HEK293 (cell line): ENCODE measurements around the gene PHF14.
A peak's percentile ranks its signal among the peaks of the same experiment; 100 is the strongest.

Experiments
- CTCF ChIA-PET: fragments of 350-600 bp; formaldehyde crosslinking; extraction: SDS; loops from one replicate; lab custom pipeline; 2021; ENCODE audit warnings: antibody characterized with exemption; lab: Yijun Ruan, JAX
- POLR2A ChIA-PET: fragments of 300-600 bp; formaldehyde crosslinking; extraction: SDS; loops from one replicate; lab custom pipeline; 2020; ENCODE audit warnings: antibody characterized with exemption, inconsistent platforms; lab: Yijun Ruan, JAX
- H3K27ac ChIP-seq: fragments of 200-500 bp; sonication (Bioruptor generic); 2 replicates; pipeline ENCODE4 v1.5.1; 2014; ENCODE audit warnings: low read depth, low read length, control low read depth, inconsistent platforms; ENCODE audit errors: extremely low read depth
- H3K36me3 ChIP-seq, 2 experiments: fragments of 200-500 bp in 1 of 2; sonication (Bioruptor generic) in 1 of 2; 1 replicate in 1 of 2; 2 replicates in 1 of 2; pipeline ENCODE4 v1.5.1; 2014 to 2017; ENCODE audit warnings: inconsistent platforms in 2 of 2, low read length in 2 of 2; ENCODE audit not compliant: control insufficient read depth in 2 of 2, insufficient read depth in 1 of 2
- H3K4me1 ChIP-seq: fragments of 200-500 bp; sonication (Bioruptor generic); 2 replicates; pipeline ENCODE4 v1.5.1; 2014; ENCODE audit warnings: mild to moderate bottlenecking, low read length, inconsistent platforms; ENCODE audit not compliant: control insufficient read depth, insufficient read depth
- H3K4me3 ChIP-seq: 2 replicates; pipeline ENCODE4 v1.5.1; 2011; ENCODE audit warnings: low read depth, mild to moderate bottlenecking, control low read depth, low read length, moderate library complexity
- H3K9me3 ChIP-seq: fragments of 200-500 bp; sonication (Bioruptor generic); 2 replicates; pipeline ENCODE4 v1.5.1; 2014; ENCODE audit warnings: low read depth, low read length, inconsistent platforms; ENCODE audit not compliant: control insufficient read depth, insufficient read depth
- GLIS2 ChIP-seq: fragments of 450-650 bp; formaldehyde crosslinking; IDR thresholded peaks from 2 replicates; pipeline ENCODE4 v1.5.1; 2016; ENCODE audit warnings: missing biosample characterization, missing genetic modification characterization
- MEIS1 ChIP-seq: sonication (generic); formaldehyde crosslinking; IDR thresholded peaks from 2 replicates; pipeline ENCODE4 v1.8.1; 2022; ENCODE audit warnings: missing genetic modification reagents, mild to moderate bottlenecking, borderline replicate concordance
- SETDB1 ChIP-seq: IDR thresholded peaks from one replicate; pipeline ENCODE4 v1.6.1; 2017; ENCODE audit warnings: mild to moderate bottlenecking, low read length, moderate library complexity, mixed read lengths; ENCODE audit not compliant: insufficient read length
- SP7 ChIP-seq: fragments of 450-650 bp; formaldehyde crosslinking; IDR thresholded peaks from 2 replicates; pipeline ENCODE4 v1.5.1; 2016; ENCODE audit warnings: missing biosample characterization, missing genetic modification characterization
- TRIM28 ChIP-seq: IDR thresholded peaks from 2 replicates; pipeline ENCODE4 v1.6.1; 2011; ENCODE audit warnings: low read length, control low read depth, borderline replicate concordance
- ZFP69B ChIP-seq: fragments of 450-650 bp; formaldehyde crosslinking; IDR thresholded peaks from 2 replicates; pipeline ENCODE4 v1.5.1; 2016; ENCODE audit warnings: missing biosample characterization, missing genetic modification characterization
- ZIC2 ChIP-seq: fragments of 450-650 bp; formaldehyde crosslinking; IDR thresholded peaks from 2 replicates; pipeline ENCODE4 v1.5.1; 2016; ENCODE audit warnings: missing biosample characterization, missing genetic modification characterization
- ZNF10 ChIP-seq: fragments of 450-650 bp; formaldehyde crosslinking; IDR thresholded peaks from 2 replicates; pipeline ENCODE4 v1.5.1; 2017; ENCODE audit warnings: missing biosample characterization, missing genetic modification characterization
- ZNF132 ChIP-seq: fragments of 450-650 bp; formaldehyde crosslinking; IDR thresholded peaks from 2 replicates; pipeline ENCODE4 v1.5.1; 2017; ENCODE audit warnings: missing biosample characterization, missing genetic modification characterization, borderline replicate concordance
- ZNF138 ChIP-seq: fragments of 450-650 bp; formaldehyde crosslinking; IDR thresholded peaks from 2 replicates; pipeline ENCODE4 v1.5.1; 2016; ENCODE audit warnings: missing biosample characterization, missing genetic modification characterization, borderline replicate concordance
- ZNF140 ChIP-seq: fragments of 450-650 bp; formaldehyde crosslinking; IDR thresholded peaks from 2 replicates; pipeline ENCODE4 v1.5.1; 2016; ENCODE audit warnings: missing biosample characterization, missing genetic modification characterization
- ZNF16 ChIP-seq: fragments of 450-650 bp; formaldehyde crosslinking; IDR thresholded peaks from 2 replicates; pipeline ENCODE4 v1.5.1; 2016; ENCODE audit warnings: low read depth, missing biosample characterization, missing genetic modification characterization
- ZNF174 ChIP-seq: fragments of 450-650 bp; formaldehyde crosslinking; IDR thresholded peaks from 2 replicates; pipeline ENCODE4 v1.5.0; 2017; ENCODE audit warnings: missing biosample characterization, mild to moderate bottlenecking, missing genetic modification characterization
- ZNF426 ChIP-seq: fragments of 450-650 bp; formaldehyde crosslinking; IDR thresholded peaks from 2 replicates; pipeline ENCODE4 v1.5.1; 2017; ENCODE audit warnings: missing biosample characterization, missing genetic modification characterization, mild to moderate bottlenecking, inconsistent platforms, moderate library complexity
- ZNF548 ChIP-seq: fragments of 450-650 bp; formaldehyde crosslinking; IDR thresholded peaks from 2 replicates; pipeline ENCODE4 v1.5.1; 2016; ENCODE audit warnings: missing biosample characterization, missing genetic modification characterization
- ZNF596 ChIP-seq: fragments of 450-650 bp; IDR thresholded peaks from 2 replicates; pipeline ENCODE4 v1.5.0; 2018; ENCODE audit warnings: missing biosample characterization, mild to moderate bottlenecking, missing genetic modification characterization, moderate library complexity
- ZNF654 ChIP-seq: fragments of 450-650 bp; formaldehyde crosslinking; IDR thresholded peaks from 2 replicates; pipeline ENCODE4 v1.5.1; 2016; ENCODE audit warnings: low read depth, missing biosample characterization, missing genetic modification characterization
- ZNF660 ChIP-seq: fragments of 450-650 bp; IDR thresholded peaks from 2 replicates; pipeline ENCODE4 v1.5.1; 2018; ENCODE audit warnings: missing biosample characterization, mild to moderate bottlenecking, missing genetic modification characterization
- ZNF670 ChIP-seq: fragments of 450-650 bp; formaldehyde crosslinking; IDR thresholded peaks from 2 replicates; pipeline ENCODE4 v1.5.1; 2016; ENCODE audit warnings: missing biosample characterization, missing genetic modification characterization, low read depth
- ZNF707 ChIP-seq: fragments of 450-650 bp; formaldehyde crosslinking; IDR thresholded peaks from 2 replicates; pipeline ENCODE4 v1.5.1; 2016; ENCODE audit warnings: missing biosample characterization, missing genetic modification characterization
- ZNF837 ChIP-seq: fragments of 450-650 bp; formaldehyde crosslinking; IDR thresholded peaks from 2 replicates; pipeline ENCODE4 v1.5.1; 2016; ENCODE audit warnings: missing biosample characterization, missing genetic modification characterization
- TF ChIP-seq, protein P1 (sequence below): fragments of 450-650 bp; formaldehyde crosslinking; IDR thresholded peaks from 2 replicates; pipeline ENCODE4 v1.5.1; 2016; ENCODE audit warnings: missing biosample characterization, missing genetic modification characterization, borderline replicate concordance
- TF ChIP-seq, protein P2 (sequence below): fragments of 450-650 bp; formaldehyde crosslinking; IDR thresholded peaks from 2 replicates; pipeline ENCODE4 v1.5.1; 2017; ENCODE audit warnings: missing biosample characterization, missing genetic modification characterization
- TF ChIP-seq, protein P3 (sequence below): fragments of 450-650 bp; formaldehyde crosslinking; IDR thresholded peaks from 2 replicates; pipeline ENCODE4; 2016; ENCODE audit warnings: missing biosample characterization, missing genetic modification characterization
- TF ChIP-seq, protein P4 (sequence below): fragments of 450-650 bp; formaldehyde crosslinking; IDR thresholded peaks from 2 replicates; pipeline ENCODE4 v1.5.1; 2016; ENCODE audit warnings: missing biosample characterization, missing genetic modification characterization
- TF ChIP-seq, protein P5 (sequence below): fragments of 450-650 bp; formaldehyde crosslinking; IDR thresholded peaks from 2 replicates; pipeline ENCODE4 v1.5.1; 2016; ENCODE audit warnings: missing biosample characterization, missing genetic modification characterization

Gene PHF14

DNA sequence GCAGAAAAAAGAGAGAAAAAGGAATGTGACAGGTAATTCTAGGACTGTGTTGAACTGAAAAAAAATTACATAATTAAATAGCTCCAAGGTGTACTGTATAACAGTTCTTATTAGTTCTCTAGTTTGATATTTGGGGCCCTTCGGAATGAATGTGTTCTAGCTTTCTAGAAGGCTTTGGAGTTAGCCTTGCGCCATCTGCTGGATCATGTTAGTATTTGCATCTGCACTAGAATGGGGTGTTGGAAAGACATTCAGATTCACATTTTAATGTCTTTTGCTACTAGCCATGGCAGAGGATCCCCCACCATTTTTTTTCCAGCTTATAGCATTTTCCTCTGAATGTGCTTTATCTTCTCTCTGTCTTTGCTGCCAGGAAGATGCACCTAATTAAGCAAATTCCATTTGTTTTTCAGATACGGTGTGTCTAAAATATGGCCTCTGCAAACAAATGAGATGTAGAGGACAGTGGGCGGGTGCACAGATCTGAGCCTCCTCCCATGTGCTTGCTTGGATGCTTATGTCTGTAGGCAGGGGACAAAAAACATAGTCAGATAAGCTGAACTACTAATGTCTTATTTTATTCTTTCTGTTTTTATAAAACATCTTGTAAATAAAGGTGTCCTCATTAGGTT, 238.5 kb downstream of the PHF14 start:
- ChIA-PET CTCF (interaction anchor here (0.6 to 2.8 kb wide), 38 partner anchors 8 to 605 kb away, joined by 3 to 24 read pairs (median 3); no protein-coding TSS in a partner anchor), POLR2A (no interaction called here)
- Histone ChIP-seq H3K4me3 (no peak overlapping the region), H3K36me3 (no peaks in the 10 kb centered on the region), H3K4me1 (0 out of 2 replicates have a peak, but pooled peaks cover 2% of the 10 kb centered on the region), H3K27ac (no peak overlapping the region), H3K9me3 (no peaks in the 10 kb centered on the region)
- TF ChIP-seq ZNF654 (peak; percentile 80), ZNF174 (tag by site-specific recombination) (no peak), SP7 (no peak), ZNF660 (tag by site-specific recombination) (0 out of 2 replicates have a peak, but pooled peaks have one; percentile 17), ZNF16 (tag by site-specific recombination) (no peak)

DNA sequence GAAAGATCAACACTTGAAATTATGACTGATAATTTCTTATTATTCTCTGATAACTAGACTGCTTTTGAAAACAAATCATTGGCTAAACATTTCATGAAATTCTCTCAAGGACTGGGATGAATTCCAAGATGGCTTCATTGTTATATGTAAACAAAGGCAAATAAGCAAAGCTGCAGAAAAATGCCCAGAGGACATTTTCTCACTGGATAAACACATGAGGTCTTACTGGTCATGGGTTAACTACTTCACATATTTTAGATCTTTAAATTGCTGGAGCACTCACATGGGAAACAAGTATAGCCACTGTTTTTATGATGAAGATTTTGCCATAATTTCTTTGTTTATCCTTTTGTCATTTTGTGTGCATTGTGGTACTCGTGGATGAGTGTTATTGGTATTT, 239.1 kb downstream of the PHF14 start:
- Histone ChIP-seq H3K4me1 (0 out of 2 replicates have a peak, but pooled peaks cover 2% of the 10 kb centered on the region), H3K36me3 (no peaks in the 10 kb centered on the region), H3K4me3 (no peak overlapping the region), H3K9me3 (no peaks in the 10 kb centered on the region), H3K27ac (no peak overlapping the region)
- ChIA-PET POLR2A (no interaction called here), CTCF (interaction anchor here (0.7 to 2.8 kb wide), 18 partner anchors 8 to 431 kb away, joined by 3 to 24 read pairs (median 5); no protein-coding TSS in a partner anchor)
- TF ChIP-seq ZNF426 (tag by site-specific recombination) (no peak), ZIC2 (tag by site-specific recombination) (no peak), TRIM28 (no peak), GLIS2 (tag by site-specific recombination) (no peak)
- TF ChIP-seq, protein P1, sequence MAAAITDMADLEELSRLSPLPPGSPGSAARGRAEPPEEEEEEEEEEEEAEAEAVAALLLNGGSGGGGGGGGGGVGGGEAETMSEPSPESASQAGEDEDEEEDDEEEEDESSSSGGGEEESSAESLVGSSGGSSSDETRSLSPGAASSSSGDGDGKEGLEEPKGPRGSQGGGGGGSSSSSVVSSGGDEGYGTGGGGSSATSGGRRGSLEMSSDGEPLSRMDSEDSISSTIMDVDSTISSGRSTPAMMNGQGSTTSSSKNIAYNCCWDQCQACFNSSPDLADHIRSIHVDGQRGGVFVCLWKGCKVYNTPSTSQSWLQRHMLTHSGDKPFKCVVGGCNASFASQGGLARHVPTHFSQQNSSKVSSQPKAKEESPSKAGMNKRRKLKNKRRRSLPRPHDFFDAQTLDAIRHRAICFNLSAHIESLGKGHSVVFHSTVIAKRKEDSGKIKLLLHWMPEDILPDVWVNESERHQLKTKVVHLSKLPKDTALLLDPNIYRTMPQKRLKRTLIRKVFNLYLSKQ (tag by site-specific recombination), result no peak
- TF ChIP-seq, protein P2, sequence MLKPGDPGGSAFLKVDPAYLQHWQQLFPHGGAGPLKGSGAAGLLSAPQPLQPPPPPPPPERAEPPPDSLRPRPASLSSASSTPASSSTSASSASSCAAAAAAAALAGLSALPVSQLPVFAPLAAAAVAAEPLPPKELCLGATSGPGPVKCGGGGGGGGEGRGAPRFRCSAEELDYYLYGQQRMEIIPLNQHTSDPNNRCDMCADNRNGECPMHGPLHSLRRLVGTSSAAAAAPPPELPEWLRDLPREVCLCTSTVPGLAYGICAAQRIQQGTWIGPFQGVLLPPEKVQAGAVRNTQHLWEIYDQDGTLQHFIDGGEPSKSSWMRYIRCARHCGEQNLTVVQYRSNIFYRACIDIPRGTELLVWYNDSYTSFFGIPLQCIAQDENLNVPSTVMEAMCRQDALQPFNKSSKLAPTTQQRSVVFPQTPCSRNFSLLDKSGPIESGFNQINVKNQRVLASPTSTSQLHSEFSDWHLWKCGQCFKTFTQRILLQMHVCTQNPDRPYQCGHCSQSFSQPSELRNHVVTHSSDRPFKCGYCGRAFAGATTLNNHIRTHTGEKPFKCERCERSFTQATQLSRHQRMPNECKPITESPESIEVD (tag by site-specific recombination), result 0 out of 2 replicates have a peak, but pooled peaks have one; percentile 10

DNA sequence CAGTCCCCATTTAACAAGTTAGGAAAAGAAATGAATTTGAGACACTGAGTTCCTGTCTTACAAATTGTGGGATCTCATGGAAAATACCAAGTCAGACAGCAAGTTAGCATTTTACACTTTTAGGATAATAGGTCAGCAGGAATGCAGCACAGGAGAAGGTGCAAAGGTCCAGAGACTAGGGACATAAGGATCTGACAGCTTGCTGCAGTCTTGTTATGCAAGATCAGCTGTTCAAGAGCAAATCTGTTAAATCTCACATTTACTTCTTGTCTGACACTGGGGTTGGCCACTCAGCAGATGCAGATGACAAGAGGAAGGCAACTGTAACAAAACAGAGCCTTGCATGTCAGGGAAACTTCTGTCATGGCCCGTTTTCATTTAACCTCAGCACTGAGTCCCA, 239.6 kb downstream of the PHF14 start:
- Histone ChIP-seq H3K4me3 (no peak overlapping the region), H3K27ac (no peak overlapping the region), H3K36me3 (no peaks in the 10 kb centered on the region), H3K9me3 (no peaks in the 10 kb centered on the region), H3K4me1 (0 out of 2 replicates have a peak, but pooled peaks cover 2% of the 10 kb centered on the region)
- ChIA-PET POLR2A (no interaction called here), CTCF (interaction anchor here (0.8 to 1.4 kb wide), 3 partner anchors 13 to 128 kb away, joined by 3 to 5 read pairs (median 5); no protein-coding TSS in a partner anchor)
- TF ChIP-seq, protein P3, sequence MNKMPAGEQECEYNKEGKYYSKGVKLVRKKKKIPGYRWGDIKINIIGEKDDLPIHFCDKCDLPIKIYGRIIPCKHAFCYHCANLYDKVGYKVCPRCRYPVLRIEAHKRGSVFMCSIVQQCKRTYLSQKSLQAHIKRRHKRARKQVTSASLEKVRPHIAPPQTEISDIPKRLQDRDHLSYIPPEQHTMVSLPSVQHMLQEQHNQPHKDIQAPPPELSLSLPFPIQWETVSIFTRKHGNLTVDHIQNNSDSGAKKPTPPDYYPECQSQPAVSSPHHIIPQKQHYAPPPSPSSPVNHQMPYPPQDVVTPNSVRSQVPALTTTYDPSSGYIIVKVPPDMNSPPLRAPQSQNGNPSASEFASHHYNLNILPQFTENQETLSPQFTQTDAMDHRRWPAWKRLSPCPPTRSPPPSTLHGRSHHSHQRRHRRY (tag by site-specific recombination), result no peak
- TF ChIP-seq ZNF596 (tag by site-specific recombination) (no peak), ZNF10 (no peak), ZFP69B (tag by site-specific recombination) (no peak), ZNF140 (tag by site-specific recombination) (no peak), ZNF670 (no peak), ZNF548 (tag by site-specific recombination) (no peak), ZNF132 (no peak), MEIS1 (no peak), SETDB1 (no peak), ZNF707 (tag by site-specific recombination) (no peak), ZNF837 (tag by site-specific recombination) (no peak), ZNF138 (tag by site-specific recombination) (no peak)
- TF ChIP-seq, protein P4, sequence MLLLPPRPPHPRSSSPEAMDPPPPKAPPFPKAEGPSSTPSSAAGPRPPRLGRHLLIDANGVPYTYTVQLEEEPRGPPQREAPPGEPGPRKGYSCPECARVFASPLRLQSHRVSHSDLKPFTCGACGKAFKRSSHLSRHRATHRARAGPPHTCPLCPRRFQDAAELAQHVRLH (tag by site-specific recombination), result no peak
- TF ChIP-seq, protein P5, sequence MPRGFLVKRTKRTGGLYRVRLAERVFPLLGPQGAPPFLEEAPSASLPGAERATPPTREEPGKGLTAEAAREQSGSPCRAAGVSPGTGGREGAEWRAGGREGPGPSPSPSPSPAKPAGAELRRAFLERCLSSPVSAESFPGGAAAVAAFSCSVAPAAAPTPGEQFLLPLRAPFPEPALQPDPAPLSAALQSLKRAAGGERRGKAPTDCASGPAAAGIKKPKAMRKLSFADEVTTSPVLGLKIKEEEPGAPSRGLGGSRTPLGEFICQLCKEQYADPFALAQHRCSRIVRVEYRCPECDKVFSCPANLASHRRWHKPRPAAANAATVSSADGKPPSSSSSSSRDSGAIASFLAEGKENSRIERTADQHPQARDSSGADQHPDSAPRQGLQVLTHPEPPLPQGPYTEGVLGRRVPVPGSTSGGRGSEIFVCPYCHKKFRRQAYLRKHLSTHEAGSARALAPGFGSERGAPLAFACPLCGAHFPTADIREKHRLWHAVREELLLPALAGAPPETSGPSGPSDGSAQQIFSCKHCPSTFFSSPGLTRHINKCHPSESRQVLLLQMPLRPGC, result no peak
